Measurements from ENCODE around the gene LYST.

DNA sequence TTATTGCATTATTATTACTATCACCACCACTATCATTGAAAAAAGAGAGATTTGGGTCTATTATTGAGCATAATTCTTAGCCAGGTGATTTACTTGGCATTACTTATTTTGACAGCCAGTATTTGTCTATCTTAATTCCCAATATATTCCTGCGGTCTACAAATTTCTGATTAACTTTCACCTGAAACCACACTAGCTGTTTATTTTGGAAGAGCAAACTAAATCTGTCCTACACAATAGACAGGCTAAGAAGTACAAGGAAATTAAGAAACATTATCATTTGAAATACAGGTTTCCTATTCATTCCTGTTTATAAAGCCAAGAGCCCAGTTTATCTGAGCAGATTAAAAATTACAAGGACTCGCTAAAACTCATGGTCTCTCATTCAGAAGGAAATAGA is 6.9 kb upstream of the LYST start:
- no peak for TF ChIP-seq POLR2AphosphoS5 (IDR thresholded peaks at IDR 0.05; ENCODE audit: low read depth, low read length)
- no peak for TF ChIP-seq POLR2A (IDR thresholded peaks at IDR 0.05; ENCODE audit: low read depth, low read length)
- TF ChIP-seq TAF1 (IDR thresholded peaks at IDR 0.05; ENCODE audit: borderline replicate concordance, low read depth, low read length), result no peak
